GM21528 (cell line): ENCODE measurements around the gene SLC22A23.

ENCODE experiments used
- ATAC-seq: cut with Tn5 transposase; IDR thresholded peaks from one replicate; pipeline ENCODE4 v1.9.1; 2021; ENCODE audit warnings: mild to moderate bottlenecking, moderate library complexity; ENCODE audit not compliant: unreplicated experiment, low FRiP score

Gene SLC22A23, protein sequence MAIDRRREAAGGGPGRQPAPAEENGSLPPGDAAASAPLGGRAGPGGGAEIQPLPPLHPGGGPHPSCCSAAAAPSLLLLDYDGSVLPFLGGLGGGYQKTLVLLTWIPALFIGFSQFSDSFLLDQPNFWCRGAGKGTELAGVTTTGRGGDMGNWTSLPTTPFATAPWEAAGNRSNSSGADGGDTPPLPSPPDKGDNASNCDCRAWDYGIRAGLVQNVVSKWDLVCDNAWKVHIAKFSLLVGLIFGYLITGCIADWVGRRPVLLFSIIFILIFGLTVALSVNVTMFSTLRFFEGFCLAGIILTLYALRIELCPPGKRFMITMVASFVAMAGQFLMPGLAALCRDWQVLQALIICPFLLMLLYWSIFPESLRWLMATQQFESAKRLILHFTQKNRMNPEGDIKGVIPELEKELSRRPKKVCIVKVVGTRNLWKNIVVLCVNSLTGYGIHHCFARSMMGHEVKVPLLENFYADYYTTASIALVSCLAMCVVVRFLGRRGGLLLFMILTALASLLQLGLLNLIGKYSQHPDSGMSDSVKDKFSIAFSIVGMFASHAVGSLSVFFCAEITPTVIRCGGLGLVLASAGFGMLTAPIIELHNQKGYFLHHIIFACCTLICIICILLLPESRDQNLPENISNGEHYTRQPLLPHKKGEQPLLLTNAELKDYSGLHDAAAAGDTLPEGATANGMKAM

DNA sequence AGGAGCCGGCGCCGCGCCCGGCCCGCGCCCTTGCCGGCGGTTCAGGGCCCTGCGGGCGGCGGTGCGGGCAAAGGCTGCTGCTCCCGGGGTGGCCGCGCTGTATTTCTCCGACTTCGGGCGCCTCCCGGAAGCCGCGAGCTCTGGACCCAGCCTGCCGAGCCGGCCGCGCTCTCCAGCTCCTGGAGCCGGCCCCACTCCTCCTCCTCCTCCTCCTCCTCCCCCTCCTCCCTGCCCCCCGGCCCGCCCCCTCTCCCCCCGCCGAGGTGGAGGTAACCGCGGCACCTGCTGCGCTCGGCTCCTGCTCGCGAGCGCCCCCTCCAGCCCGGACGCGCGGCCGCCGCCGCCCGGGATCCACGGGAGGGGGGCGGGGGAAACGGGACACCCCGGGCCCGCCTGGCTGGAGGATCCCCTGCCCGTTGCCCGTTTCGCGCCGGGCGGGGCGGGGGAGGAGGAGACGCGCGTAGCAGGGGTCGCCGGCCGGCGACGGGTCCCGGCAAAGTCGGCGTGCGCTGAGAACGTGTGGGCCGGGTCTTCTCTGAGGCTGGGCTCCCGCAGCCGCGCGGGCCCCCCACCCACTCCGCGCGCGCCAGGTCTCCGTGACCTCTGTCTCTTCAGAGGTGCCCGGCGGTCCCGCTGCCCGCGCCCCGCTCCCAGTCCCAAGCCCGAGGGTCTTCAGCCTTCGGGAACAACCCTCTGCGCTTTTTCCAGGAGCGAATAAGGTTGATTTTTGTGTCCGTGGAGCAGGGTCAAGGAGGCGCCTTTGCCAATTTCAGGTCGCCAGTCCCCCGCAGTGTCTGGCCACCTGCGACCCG is at the start of gene SLC22A23:
Gene SLC22A23 (minus strand): TSS at position 153 of the 812 bp plus-strand sequence. CDS start 491 bp downstream, outside the sequence.
- ATAC-seq: no peak

DNA sequence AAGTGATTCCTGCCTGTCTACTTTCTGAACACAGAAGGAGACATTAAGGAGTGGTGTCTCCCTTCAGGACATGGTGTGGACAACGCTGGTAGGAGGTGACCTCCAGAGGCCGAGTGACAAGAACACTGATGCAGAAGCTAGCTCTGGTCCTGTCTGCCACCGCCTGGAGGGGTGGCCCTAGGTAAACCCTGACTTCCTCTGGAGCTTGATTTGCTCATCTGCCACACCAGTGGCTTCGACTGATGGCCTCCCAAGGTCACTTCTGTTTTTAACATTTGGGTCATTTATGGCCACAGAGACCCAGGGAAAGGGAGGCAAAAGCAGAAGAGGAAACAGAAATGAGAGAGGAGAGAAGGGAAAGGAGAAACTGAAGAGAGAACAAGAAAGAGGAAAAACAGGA is 49.4 kb upstream of the SLC22A23 start:
- ATAC-seq: no peak

DNA sequence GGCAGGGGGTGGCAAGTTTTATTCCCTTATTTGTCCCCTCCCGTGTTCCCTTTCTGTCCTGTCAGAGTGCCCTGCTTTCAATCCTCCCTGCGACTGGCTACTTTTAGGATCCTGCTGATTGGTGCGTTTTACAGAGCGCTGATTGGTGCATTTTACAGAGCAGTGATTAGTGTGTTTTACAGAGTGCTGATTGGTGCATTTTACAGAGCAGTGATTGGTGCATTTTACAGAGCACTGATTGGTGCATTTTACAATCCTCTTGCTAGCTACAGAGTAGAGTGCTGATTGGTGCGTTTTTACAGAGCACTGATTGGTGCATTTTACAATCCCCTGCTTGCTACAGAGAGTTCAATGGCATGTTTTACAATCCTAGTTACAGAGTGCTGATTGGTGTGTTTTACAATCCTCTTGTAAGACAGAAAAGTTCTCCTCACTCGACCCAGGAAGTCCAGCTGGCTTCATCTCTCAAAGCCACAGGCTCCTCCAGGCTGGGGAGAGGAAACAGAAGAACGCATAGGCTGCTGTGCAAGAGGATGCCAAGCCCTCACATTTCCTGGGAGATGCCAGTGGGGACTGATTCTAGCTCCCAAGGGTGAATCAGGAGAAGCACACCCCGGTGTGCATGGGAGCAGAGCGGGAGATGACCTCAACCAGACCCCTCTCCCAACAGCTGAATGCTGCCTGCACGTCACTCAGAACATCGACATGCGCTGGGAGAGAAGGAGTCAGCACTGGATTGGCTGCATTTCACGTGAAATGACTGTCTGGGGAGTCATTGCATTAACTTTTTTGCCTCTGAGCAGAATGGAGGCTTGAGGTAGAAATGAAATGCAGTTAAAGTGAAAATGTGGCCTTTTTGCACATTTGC is 48.3 kb upstream of the SLC22A23 start:
- no peak for ATAC-seq

DNA sequence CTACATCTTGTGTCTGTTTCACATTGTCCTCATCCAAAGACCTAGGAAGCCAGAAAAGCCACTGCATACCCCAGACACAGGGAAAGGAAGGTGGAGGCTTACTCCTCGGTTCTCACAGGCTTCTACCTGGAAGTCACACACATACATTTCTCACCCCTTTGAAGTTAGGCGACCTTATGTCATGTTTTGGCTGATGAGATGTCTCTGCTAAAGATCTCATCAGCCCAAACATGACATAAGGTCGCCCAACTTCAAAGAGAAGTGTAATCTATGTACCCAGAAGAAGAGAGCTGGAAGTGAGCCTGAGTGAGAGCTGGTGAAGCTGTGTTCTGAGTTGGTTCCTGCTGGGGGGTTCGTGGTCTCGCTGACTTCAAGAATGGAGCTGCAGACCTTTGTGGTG is 47.5 kb upstream of the SLC22A23 start:
- no peak for ATAC-seq

DNA sequence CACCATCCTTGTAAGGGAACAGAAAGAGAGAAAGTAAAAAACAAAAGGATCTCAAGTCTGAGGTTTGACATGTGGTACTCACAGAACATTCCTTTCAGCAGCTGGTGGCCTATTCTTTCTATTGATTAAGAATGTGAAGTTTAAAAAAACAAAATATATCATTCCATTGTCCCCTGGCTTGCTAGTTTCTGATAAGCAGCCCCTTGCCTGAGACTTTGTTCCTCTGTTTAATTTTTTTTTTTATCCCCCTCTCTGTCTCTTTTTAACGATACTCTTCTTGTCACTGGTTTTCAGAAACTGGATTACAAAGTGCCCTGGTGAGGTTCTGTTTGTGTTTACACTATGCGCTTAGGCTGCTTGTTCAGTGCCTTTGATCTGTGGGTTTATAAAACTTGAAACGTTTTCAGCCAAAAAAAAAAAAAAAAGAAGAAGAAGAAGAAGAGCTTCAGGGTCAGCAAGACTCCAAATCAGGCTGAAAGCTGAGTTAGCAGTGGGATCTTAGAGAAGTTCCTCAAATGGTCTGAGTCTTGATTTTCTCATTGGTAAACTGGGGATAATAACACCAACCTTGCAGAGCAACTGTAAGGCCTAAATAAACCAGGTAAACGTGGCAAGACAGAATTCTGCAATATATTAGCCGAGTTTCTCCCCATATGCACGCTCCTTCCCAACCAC is 45.1 kb upstream of the SLC22A23 start:
- no peak for ATAC-seq

DNA sequence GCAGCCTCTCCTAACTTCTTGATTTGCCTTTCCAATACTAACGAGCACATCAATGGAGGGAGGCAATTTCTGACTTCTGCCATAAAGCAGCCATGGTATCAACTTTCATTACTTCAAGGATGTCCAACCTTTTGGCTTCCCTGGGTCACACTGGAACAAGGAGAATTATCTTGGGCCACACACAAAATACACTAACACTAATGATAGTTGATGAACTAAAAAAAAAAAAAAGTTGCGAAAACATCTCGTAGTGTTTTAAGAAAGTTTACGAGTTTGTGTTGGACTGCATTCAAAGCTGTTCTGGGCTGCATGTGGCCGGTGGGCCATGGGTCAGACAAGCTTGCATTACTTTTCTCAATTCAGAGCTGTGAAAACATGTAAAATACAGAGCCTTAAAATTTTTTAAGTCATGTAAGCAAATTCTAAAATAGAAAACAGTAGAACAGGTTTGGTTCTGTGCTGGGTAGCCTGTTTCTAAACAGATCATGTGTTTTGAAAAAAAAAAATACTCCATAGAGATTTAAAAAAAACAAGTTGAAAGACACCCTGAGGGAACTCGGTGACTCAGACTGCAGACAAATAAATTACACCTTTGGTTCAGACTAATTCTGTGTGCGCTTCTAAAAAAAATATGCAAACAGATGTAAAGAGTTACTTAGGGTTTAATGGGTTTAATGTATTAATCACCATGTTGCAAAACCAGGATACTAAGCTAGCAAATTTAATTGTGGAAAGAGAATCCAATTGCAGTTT is 43.6 kb upstream of the SLC22A23 start:
- ATAC-seq: no peak

DNA sequence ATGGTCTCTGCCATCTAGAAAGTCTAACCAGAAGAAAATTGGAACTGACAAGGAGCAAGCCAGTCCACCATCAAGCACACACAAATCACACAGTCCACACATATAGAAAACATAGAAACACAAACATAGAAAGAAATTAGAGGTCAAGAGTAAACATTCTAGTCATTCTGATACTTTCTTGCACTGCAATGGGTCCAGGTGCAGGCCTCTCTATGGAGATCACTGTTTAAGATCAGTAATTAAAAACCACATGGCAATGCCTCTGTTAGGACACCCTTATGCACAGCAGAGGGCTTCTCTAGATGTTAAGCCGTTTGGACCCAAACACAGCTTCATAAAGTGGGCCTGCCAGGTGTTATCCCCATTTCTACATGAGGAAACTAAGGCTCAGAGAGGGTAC is 42.8 kb upstream of the SLC22A23 start:
- ATAC-seq: no peak

DNA sequence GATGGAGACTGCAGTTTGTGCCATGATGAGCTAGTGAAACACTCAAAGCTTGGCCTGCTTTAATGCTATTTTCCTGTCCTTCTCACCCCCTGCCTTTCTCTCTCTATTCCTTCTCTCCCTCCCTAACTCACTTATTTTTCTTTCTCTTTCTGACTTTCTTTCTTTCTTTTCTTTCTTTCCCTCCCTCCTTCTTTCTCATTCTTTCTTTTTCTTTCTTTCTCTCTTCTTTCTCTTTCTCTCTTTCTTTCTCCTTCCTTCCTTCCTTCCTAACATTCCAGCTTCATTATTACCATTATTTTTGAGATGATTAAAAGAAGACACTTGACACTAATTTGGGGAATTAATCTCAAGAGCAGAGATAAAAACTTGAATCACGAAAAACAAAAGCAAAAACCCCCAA is 39.5 kb upstream of the SLC22A23 start:
- no peak for ATAC-seq

DNA sequence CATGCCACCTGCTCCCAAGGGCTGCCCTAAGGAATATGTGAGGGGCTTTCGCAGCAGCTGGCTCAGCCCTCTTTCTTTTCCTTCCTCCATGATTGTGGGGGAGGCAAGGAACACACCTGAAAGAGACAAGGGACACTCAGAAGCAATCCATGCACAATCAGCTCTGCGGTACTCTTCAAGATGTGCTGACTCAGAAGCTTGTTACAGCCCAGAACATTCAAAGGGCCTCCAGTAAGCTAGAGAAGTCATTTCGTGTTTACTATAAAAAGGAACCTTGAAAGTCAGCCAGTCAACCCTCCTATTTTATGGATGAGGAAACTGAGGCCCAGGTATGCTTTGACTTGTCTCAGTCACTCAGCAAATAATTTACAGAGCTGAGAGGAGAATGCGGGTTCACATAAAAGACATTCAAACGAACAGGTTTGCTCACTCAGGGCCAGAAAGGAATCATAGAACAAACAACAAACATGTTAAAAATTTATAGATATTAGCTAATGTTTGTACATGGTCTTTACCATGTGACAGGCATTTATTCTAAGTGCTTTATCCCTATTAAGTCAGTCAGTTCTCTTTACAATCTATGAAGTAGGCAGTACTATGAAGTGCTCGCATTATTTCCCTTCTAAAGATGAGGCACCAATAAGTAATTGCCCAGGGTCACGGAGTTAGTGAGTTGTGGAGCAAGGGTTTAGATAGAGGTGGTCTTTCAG is 37.7 kb upstream of the SLC22A23 start:
- ATAC-seq: no peak

DNA sequence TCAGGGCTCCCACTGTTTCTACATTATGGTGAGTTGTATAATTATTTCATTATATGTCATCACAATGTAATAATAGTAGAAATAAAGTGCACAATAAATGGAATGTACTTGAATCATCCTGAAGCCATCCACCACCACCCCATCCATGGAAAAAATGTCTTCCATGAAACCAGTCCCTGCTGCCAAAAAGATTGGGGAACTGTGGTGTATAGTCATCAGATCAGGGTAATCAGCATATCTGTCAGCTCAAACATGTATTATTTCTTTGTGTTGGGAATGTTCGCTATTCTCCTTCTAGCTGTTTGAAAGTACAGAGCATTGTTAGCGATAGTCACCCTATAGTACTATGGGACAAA is 33.8 kb upstream of the SLC22A23 start:
- ATAC-seq: no peak

DNA sequence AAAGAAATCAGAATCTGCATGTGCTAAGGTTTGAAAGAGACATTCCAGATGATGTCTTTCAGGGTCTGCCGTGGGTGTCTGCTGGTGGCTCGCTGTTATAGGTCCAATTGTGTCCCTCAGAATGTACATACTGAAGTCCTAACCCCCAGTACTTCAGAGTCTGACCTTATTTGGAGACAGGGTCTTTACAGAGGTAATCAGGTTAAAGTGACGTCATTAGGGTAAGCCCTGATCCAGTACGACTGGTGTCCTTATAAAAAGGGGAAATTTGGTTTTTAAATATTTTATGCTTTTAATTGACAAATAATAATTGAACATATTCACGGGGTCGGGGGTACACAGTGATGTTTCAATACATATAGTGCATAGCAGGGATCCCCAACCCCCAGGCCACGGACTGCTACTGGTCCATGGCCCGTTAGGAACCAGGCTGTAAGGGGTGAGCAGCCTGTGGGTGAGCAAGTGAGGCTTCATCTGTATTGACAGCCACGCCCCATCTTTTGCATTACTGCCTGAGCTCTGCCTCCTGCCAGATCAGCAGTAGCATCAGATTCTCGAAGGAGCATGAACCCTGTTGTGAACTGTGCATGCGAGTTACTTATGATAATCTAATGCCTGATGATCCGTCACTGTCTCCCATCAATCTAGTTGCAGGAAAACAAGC is 33.2 kb upstream of the SLC22A23 start:
- no peak for ATAC-seq

DNA sequence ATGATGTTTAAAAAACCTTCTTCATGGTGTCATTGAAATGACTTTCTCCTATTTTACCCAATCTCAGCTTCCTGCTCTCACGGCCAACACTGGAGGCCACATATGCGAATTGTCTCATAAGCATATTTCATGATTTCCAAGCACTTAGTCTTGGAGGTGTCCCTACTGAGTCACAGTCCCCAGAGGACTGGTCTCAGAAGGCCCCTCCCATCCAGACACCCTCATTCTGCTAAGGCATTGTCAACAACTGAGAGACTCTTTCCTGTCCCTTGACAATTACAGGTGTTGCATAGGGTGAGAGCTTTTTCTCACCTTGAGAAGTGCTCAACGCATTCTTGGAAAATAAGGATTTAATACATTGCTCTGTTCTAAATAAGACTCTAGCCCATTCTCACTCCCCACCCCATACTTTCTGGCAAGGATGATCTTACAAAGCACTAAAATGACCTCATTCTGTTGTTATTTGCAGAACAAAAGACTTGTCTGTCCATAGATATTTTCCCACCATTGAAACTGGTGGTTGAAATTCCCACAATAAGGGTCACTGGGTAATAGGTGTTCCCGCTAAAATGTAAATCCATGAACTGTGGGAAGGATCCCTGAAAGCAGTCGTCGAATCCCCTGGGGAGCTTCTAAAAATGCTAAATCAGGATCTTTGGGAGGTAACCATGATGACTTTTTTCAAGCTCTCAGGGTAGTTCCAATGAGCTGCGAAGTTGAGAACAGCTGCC is 32.3 kb upstream of the SLC22A23 start:
- ATAC-seq: no peak

DNA sequence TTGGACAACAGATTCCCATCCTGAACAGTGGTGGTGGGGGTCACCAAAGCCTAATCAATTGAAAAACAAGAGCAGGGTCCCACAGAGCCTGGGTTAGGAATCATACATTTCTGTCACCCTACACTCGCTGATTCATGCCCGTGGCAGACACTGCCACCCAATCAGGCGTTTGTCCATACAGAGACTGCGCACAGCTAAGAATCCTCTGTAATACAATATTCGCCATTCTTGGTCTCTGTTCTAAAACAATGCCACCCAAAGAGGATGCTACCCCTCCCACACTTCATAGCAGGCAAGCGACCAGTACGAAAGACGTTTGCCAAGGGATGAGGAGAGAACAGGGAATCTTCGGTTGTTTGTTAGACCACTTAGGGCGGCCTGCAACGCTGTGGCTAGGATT is 28.1 kb upstream of the SLC22A23 start:
- ATAC-seq: no peak

DNA sequence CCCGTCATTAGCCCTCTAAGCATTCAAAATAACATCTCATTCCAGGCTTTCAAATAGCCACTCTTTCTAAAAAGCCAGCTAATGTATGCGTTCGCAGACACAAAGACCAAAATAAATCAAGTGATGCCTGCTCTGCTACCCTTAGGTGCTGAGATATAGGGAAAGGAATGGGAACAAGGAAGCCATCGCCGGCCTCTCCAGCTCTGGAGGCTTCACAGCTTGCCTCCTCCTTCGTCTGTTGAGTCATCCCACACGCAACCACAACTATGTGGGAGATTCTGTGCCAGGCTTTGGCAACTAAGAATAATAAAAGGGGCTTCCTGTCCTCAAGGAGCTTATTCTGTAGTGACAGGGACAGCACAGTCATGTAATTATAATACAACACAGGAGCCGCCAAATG is 27.3 kb upstream of the SLC22A23 start:
- no peak for ATAC-seq

DNA sequence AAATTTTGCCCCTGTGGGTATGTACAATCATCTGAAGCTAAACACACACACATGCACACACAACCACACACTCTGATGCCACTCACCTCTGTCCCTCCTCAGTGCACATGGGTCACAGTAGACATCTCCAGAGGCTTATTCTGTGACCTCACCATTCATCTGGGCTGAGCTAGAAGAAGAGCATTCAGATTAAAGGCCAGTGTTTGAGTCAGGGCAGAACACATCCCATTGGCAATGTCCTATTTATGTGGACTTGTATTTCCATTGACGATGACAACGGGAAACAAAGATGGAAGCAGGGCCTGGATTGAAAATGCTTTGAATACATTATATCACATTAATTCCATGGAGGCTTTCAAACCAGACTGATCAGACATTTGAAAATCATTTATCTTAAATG is 26.8 kb upstream of the SLC22A23 start:
- no peak for ATAC-seq

DNA sequence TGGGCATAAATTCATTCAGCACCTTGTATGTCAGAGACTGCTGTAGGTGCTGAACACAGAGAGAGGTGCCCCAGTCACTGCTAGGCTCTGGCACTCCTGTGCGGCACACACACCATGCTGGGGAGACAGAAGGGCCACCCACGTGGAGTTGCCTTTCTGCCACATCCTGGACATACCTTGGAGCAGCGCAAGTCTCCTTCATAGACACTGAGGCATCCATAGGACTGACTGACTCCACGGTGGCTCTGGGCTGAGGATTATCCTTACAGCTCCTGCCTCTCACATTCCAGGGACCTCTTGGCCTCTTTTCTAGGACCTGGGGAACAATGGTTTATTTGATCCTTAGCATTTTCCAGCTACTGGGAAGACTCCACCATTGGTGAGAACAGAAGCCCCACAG is 26.0 kb upstream of the SLC22A23 start:
- no peak for ATAC-seq

DNA sequence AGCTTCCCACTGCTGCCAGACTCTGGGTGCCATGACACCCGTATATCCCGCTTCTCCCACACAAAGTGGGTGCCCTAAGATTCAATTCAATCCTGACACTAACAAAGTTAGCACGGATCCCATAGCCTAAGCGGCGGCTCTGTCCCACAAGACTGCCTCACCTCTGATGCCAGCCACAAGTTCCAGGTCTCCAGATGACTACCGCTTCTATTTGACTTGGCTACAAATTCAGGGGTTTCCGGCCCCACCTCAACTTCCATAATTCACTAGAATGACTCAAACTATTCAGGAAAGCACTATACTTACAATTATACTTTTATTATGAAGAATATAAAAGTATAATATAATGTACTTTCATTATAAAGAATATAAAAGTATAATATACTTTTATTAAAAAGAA is 24.8 kb upstream of the SLC22A23 start:
- no peak for ATAC-seq
